HG02642 (cell line): ENCODE data around the gene SLC8A1.

Source experiments
- ATAC-seq: cut with Tn5 transposase; IDR thresholded peaks from one replicate; pipeline ENCODE4 v1.9.1; 2021; ENCODE audit warnings: mild to moderate bottlenecking; ENCODE audit not compliant: unreplicated experiment, poor library complexity

The SLC8A1 gene

GRCh38 chr2:40395169-40396073 is 56.5 kb downstream of the SLC8A1 start:
- ATAC-seq, result no peak

- no peak for ATAC-seq
Observed at GRCh38 chr2:40394597-40394996, 57.3 kb downstream of the SLC8A1 start.

GRCh38 chr2:40394031-40394430 is 57.9 kb downstream of the SLC8A1 start:
- no peak for ATAC-seq

- no peak for ATAC-seq
Observed at GRCh38 chr2:40388161-40388560, 63.7 kb downstream of the SLC8A1 start.

- ATAC-seq, result no peak
Observed at GRCh38 chr2:40386177-40386576, 65.7 kb downstream of the SLC8A1 start.

GRCh38 chr2:40384714-40385113 is 67.2 kb downstream of the SLC8A1 start:
- ATAC-seq, result no peak

- ATAC-seq, result no peak
Observed at GRCh38 chr2:40384233-40384632, 67.7 kb downstream of the SLC8A1 start.

GRCh38 chr2:40380721-40381120 is 71.2 kb downstream of the SLC8A1 start:
- ATAC-seq, result no peak

- no peak for ATAC-seq
Observed at GRCh38 chr2:40380041-40380440, 71.8 kb downstream of the SLC8A1 start.

GRCh38 chr2:40374543-40375240 is 77.2 kb downstream of the SLC8A1 start:
- ATAC-seq, result no peak

GRCh38 chr2:40373111-40373510 is 78.8 kb downstream of the SLC8A1 start:
- ATAC-seq, result no peak

GRCh38 chr2:40372283-40372985 is 79.5 kb downstream of the SLC8A1 start:
- no peak for ATAC-seq

- no peak for ATAC-seq
Observed at GRCh38 chr2:40371525-40372282, 80.2 kb downstream of the SLC8A1 start.

GRCh38 chr2:40370007-40370395 is 81.9 kb downstream of the SLC8A1 start:
- no peak for ATAC-seq

GRCh38 chr2:40369267-40370006 is 82.5 kb downstream of the SLC8A1 start:
- no peak for ATAC-seq

- ATAC-seq, result no peak
Observed at GRCh38 chr2:40367652-40368051, 84.2 kb downstream of the SLC8A1 start.

GRCh38 chr2:40367032-40367431 is 84.9 kb downstream of the SLC8A1 start:
- no peak for ATAC-seq

GRCh38 chr2:40364151-40364874 is 87.6 kb downstream of the SLC8A1 start:
- no peak for ATAC-seq

GRCh38 chr2:40363631-40364030 is 88.3 kb downstream of the SLC8A1 start:
- no peak for ATAC-seq
